Stimulated activated CD8-positive, alpha-beta memory T cell treated with anti-CD3 and anti-CD28 coated beads, Interleukin-4, amount 100 ng/mL, for 48 hours (primary cell): Measurements from ENCODE around the gene FAAP100.

Source experiments
- DNase-seq: peaks from one replicate; pipeline ENCODE4 v3.0.0-alpha.2; 2020

The FAAP100 gene

DNA sequence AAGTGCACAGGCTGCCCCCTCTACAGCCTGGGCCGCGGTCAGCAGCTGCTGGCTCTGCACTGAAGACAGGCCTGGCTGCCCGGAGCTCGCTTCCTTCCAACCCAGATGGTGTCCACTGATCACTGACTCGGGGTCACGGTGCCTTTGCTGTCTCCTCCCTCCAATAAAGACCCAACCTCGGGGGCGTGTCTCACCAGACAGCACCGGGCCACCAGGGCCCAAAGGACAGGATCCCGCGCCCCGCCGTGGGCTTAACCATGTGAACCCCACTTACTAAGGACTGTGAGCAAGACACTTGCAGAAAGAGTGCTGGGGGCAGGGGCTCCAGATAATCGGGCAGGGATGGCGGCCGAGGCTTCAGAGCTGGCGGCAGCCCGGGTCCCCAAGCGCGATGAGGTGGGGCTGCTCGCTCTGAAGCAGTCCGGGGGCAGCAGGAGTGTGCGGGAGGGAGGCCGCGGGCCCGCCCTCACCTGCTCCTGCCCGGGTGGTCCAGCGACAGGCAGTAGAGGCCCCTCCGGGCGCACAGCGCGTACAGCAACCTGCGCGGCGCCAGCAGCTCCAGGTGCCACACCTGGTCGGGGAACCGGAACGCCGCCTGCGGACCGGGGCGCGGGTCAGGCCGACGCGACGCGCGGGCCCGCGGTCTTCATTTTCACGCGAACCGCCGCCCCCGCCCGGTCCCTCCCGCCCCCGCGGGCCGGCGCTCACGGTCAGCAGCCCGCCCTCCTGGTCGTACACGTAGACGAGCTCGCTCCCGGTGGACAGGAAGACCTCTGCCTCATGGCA lies 502 bp downstream of the FAAP100 start:
- DNase-seq = peak; percentile 45

DNA sequence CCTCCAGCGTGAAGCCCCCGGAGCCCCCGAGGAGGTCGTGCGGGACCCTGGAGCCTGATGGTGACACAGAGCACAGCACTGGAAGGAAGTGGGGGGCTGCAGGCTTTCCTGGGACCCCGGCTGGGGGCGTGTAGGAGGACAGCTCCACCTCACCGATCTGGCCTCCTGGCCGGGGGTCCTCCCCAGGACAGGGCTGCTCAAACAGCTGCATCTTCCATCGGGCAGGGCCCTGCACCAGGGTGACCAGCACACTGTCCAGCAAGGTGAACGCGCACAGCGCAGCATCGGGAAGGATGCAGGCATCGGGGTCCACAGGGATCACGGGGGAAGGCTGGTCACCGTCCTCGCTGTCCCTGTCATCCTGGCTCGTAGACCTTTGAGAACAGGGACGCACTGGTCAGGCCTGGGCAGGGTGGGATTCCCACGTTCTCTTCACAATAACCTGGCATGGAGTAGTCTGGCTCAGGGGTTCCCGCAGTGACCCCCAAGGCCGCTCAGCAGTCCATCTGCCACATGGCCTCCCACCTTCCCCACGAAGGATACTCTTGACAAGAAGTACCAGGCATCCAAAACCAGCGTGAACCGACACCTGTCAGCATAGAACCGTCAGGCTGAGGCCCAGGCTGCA lies 1.2 kb downstream of the FAAP100 start:
- no peak for DNase-seq

DNA sequence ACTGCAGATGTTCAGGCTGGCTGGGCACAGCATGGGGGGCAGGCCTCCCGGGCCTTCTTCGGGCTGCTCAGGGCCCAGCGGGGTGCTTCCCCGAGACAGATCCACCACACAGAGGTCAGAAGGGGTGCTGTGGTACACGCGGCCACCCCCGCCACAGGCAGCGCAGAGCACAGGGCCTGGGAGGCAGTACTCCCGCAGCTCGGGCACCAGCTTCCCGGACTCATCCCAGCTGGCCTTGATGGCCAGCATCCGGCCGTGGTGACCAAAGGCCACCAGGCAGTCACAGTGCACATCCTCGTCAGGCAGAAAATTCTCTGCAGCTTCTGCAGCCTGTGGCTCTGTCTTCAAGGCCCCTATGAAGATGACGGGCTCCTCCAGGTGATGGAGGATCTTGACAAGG lies 1.9 kb downstream of the FAAP100 start:
- DNase-seq = no peak

DNA sequence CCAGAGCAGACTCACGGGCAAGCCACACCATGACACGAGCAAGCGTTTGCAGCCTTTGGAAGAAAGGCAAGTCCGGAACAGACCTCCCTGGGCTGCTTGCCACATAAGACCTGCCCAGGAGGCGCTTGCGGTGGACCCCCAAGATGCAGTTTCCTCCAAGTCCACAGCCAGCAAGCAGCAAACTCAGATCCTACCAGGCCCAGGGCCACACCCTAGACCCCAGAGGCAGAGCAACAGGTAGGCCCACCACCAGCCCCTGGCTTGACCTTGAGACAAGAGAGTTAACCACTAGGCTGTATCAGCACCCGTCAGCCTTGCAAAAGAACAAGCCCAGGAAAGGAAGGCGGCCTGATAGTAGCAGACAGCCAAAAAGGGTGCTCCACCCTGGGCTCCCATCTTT lies 2.3 kb downstream of the FAAP100 start:
- no peak for DNase-seq

DNA sequence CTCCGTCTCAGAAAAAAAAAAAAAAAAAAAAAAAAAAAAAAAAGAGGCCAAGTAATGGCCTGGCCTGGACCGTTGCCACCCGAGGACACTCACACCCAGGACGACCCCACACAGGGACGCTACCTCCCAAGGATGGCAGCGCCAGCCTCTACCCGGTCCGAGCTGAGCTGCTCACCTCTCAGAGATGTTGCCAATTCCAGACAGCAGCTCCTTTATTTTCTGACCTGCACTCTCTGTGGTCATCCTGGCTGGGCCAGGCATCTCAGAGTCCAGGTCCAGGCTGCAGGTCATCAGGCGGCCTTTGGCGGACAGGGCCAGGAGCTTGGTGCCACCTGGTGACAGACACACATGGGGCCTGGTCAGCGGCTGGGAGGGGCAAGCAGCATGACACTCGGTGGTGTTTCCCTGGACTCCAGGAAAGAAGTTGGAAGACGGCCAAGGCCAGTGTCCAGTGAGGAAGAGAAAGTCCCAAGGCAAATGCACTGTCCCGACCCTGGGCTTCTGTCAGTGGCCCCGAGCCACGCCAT lies 3.1 kb downstream of the FAAP100 start:
- no peak for DNase-seq

DNA sequence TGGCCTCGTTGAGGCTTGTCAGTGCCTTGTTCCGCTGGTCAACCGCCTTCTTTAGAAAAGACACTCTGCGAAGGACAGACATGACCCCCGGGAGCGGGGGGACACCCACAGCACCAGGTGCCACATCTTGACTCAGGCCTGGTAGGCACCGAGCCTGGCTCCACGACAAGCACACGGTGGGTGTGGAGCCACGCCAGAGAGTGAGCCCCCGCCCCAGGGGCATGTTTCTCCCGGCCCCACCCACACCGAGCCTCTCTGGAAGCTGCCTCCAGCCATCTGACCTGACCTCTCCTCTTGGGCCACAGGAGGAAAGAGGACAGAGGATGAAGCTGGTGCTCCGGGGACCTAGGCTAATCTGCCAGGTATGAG lies 4.6 kb downstream of the FAAP100 start:
- DNase-seq = no peak

DNA sequence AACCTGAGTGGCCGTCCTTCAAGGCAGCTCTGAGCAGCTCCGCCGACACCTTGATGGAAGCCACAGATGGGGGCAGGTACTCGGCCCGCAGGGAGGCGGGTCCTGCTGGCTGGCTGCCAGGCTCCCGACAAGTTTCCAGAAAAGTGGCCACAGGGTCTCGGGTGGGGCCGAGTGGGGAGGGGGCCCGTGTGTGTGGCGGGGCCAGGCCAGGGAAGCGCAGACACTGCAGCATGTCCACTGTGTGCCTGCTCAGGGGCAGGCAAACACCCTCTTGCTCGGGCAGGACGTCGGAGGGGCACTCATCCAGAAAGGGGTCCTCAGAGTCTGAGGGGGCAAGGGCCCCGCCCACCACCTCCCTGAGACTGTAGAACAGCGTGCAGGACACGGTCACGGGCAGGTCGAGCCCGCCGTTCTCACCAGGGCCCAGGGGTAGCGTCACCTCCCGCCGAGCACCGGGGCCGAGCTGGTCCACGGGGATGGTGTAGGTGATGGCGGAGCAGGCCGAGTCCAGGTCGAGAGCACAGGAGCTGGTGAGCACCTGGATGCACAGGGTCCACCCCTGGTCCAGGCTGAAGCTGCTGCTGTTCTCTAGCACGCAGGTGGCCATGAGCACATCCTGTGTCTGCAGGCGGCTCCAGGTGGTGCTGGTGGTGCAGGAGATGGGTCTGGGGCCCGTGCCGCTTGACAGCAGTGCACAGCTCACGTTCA lies 5.1 kb downstream of the FAAP100 start:
- no peak for DNase-seq

DNA sequence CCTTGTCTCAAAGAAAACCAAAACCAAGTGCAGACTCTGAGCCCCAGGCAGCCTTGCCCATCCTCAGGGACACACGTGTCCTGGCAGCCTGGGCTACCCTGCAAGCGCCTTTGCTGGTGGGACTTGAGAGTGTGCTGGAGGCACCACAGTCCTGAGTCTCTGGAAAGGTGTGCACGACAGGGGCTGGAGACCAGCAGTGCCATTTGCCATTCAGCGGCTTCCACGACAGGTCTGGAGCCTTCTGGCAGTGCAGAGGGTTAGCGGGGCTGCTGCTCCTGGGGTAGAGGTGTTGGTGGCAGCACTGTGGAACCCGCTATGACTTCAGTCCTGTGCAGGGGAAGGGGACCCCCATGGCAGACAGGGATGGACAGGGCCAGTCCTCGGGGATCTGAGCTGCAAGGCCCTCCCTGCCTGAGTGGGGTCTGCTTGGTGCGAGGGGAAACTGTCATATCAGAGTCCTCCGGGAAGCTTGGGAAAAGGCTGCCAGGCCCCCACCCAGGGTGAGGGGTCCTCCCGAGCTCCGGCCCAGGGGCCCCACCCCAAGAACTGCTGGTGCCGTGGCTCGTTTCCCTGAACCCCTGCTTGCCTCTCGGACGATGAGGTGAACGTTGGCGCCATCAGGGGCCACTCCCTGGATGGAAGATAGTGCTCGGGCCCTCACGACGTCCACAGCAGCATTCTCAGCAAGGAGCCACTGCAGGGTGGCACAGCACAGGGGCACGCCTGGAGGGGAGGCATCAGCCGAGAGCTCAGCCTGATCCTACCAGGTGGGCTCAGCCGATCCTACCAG lies 6.8 kb downstream of the FAAP100 start:
- no peak for DNase-seq

DNA sequence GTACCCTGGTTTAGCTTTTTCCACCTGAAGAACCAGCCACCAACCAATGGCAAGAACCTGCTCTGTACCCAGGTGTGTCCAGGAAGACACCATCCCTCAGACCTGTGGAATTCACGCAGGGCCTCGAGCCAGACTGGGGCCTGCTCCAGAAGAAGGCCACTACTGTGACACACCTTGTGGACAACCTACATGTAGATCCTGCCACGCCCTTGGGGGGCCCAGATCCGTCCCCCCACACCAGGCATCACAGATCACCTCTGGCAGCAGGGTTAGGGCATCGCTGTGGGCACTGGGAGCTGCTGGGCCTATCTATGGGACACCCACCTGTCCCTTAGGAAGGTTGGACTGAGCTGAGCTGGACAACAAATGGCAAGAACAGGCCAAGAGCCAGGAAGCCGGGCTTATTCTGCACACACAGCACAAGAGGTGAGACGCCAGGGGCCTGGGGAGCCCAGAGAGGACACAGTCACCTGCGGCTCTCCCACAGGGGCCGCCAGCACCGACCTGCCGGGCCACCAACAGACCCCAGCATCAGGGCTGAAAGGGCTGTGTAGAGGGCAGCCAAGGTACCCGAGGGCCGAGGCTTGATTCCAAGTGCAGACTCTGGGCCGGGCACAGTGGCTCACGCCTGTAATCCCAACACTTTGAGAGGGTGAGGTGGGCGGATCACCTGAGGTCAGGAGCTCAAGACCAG lies 7.7 kb downstream of the FAAP100 start:
- DNase-seq = no peak

DNA sequence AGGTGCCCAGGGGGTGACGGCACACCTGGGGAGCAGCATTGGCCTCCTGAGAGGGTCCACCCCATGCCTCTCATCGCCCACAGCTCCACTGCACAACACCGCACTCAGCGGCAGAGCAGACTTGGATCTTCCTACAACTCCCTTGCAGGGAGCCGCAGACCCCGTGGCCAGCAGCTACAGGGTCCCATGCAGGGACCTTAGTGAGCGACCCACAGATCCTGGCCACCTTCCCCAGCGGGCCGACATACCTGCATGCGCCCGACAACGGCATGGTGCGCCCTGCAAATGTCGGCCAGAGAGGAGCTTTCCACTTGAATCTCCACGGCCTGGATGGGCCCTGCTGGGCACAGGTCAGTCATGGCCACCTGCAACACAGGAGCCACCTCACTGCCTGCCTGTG lies 8.4 kb downstream of the FAAP100 start:
- DNase-seq = no peak

DNA sequence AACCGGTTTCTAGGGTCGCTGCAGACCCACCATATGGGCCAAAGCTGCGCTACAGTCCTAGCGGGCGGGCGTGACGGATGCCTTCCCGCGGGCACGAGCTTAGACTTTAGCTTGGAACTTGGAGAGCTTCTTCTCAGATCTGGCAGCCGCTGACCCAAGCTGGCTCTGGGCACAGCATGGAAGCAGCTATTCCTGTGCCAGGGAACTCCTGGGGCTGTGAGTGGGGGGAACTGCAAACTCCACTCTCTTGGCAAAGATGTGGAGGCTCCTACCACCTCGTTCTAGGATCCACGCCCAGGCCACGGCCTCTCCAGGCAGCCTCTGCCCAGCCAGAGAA lies 8.8 kb downstream of the FAAP100 start:
- no peak for DNase-seq

DNA sequence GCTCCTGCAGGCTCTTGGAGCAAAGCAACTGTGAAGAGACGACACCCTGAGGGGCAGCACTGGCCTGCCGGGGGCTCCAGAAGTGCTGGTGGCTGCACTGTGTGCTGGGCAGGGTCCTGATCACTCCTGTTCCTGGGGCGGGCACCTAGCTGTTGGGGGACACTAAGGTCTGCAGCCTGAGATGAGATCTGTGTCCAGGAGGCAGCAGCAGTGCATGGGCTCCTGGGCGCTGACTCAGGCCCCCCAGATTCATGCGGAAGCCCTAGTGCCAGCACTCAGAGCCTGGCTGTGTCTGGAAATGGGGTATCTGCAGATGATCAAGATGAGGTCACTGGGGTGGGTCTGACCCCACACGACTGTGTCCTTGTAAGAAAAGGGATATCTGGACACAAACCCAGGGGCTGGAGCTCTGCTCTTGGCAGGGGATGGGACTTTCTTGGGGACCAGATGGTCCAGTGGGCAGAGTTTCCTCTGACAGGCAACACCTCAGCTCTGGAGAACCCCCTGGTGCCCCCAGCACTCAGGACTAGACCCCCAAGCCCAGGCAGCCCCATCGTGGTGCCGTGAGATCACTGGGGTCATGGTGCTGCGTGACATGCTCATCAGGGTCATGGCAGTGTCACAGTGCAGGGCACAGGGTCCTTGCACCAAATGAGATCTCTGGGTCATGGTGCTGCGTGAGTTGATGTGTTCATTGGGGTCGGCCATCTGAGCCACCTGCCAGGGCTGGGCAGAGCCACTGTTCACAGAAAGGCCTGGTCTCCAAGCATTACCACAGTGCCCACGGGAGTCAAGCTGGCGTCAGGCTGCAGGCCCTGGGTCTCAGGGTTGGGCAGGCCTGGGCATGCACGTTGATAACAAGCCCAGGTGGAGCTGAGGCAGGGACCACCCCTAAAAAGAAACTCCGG lies 9.5 kb downstream of the FAAP100 start:
- no peak for DNase-seq

DNA sequence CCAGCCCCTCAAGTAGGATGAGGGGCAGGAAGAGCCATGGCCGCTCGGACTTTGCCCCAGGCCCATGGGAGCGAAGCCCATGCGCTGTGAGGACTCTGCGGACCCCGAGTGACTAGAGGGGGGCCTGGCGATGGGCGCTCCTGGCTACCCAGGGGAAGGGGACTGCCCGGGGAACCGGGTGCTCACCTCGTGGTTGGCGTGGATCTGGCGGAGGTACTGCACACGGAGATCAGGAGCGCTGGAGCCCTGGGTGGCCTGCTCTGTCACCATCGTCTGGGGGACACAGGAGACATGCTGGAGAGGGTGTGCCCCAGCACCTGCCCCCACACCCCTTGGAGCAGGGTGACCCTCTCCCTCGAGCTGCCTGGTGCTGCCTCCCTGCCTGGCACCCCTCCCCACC lies 11.0 kb downstream of the FAAP100 start:
- no peak for DNase-seq

DNA sequence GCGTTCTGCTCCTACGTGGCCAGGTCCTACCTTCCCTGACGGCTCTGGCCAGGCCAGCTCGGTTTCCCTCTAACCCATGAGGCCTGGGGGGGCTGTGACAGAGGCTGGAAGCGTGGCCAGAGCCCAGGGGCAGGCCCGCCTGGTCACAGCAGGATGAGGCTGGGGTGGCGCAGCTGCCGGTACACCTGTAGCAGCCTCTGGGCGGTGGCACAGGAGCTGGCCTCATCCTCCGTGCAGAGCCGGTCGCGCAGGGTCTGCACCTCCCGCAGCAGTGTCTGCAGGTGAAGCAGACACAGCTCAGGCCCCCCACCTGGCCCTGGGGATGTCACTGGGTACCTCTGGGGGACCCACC lies 11.5 kb downstream of the FAAP100 start:
- DNase-seq = no peak

DNA sequence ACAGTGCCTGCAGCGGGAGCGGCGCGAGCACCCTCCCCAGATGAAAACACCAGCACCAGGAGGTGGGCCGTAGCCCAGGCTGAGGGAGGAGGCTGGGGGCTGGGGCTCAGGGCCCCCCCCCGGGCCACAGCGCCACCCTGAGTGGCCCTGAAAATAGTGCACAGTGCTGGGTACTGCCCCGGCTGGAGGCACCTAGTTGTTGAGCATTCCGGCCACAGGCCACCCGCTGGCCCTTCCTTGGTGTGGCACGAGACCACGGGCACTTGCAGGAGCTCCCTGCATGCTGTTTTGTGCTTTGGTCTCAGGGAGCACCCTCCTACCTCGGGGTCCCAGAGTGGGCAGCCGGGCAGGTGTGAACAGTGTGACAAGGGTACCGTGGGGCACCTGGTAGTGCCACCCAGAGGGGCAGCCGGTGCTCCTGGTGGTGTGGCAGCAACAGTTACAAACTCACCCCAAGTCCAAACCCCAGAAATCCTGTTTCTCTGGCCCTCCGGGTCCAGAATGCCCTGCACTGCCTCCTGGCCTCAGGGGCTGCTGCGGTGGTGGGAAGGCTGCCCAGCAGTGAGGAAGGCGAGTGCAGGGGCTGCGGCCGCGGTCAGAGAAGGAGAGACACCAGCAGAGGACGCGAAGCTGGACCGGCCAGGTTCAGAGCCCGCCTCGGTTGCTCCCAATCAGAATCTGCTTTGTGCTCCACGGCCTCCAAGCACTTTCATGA lies 12.0 kb downstream of the FAAP100 start:
- DNase-seq = no peak

DNA sequence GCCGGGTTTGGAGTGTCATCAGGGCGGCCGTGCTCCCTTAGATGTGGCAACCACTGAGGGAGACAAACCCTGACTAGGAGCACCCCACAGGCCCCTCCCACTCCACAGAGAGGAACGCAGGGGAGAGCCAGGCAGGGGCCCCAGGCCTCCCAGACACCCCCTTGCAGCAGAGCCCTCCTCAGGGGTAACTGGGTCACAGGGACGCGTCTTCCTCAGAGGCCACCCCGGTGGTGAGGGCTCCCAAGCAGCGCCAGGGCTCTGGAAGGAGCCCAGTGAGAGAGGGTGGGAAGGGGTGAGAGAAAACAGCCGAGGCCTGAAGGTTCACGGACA lies 12.6 kb downstream of the FAAP100 start:
- no peak for DNase-seq

DNA sequence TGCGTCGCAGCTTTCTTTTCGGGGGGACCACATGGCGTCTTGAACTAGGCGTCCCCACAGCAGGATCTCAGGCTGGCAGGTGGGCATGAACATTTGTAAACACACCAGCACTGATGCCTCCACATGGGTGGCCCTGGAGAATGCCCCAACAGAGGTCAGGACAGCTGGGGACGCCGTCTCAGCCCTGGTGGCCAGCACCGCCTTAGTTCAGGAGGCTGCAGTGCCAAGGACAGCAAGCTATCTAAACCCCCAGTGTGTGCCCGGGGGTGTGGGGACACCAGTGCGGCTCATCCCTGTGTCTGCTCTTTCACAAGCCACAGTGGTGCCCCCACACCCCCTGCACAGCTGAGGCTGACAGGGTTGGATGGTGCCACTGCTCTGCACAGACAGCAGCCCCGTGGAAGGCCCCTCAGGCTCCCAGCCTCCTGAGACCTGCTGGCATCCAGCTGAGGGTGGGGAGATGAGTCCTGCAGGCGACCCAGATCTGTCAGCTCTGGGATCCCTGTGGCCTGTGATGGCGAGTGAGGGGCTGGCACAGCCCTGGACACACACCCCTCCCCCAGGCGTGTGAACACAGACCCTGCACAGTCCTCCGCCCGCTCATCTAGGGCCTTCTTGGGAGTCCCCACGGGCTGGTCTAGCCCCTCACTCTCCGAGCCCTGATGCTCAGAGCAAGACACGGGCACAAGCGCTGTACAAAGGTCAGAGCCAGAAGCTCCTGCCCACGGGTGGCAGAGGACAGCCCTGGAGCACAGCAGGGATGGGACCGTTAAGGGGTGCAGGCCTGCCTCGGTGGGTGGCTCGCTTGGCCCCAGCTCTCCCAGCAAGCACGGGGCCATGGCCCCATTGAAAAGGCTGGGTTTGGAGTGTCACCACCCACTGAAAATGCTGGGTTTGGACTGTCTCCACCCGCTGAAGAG lies 13.2 kb downstream of the FAAP100 start:
- no peak for DNase-seq

DNA sequence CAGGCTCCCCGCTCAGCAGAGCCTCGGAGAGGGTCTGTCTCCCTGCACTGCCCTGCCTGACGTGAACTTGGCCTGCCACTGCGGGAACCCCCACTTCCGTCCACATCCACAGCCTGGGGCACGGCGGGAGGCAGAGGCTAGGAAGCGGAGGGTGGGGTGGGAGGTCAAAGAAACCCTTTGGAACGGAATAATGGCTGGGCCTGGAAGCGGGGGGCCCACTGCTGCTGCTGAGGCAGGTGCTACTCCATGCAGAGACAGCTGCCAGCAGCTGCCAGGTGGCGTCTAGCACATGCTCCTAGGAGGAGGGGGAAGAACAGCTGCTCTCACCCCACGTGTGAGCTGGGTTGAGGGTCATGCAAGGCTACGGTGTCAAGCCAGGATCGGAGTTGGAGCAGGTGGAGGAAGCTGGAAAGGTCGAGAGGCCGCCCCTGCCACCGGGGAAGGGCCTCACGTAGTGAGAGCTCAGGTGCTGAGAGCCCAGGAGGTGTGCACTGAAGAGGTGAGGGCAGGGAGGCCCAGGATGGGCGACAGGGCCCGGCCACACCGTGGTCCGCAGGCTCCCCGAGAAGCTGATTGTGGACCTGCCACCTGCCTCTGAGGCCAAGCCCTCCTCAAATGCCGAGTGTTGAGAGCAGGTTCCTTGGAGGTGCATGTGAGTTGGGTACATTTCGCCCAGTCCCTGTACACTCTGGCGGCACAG lies 14.1 kb downstream of the FAAP100 start:
- no peak for DNase-seq

DNA sequence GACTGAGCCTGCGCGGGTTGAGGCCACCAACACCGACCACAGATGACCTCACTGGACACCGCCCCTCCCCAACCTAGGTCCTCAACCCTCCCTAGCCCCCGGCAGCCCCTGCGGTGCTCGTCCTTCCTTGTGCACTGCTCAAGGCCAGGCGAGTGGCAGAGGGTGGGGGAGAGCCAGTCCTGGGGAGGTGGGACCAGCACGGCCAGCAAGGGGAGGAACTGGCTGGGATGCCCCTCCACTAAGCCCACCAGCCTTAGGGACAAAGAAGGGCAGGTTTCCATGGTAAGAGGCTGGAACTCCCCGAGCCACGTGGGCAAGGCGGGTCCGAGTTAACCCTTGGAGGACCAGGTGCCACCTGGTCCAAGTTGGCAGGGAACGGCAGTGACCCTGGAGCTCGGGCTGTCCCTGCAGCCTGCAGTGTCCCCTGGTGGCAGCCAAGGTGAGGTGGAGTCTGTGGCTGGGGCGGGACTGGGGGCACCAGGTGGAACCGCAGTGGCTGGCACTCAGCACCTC lies 14.8 kb downstream of the FAAP100 start:
- DNase-seq = peak; percentile 54
